CD8-positive, alpha-beta memory T cell (primary cell): ENCODE data around the gene CDHR1. TPM values are rescaled to one million over a fixed set of nuclear protein-coding genes. Genes with fewer than 3 reads are reported as not detected.

Experiments used
- CTCF ChIA-PET: fragments of 350-600 bp; sonication (Branson Sonifier 250); formaldehyde crosslinking; loops from one replicate; lab custom pipeline; 2021; ENCODE audit warnings: antibody characterized with exemption; lab: Charles Lee
- POLR2A ChIA-PET: fragments of 350-600 bp; sonication (Branson Sonifier 250); formaldehyde crosslinking; loops from one replicate; lab custom pipeline; 2021; ENCODE audit warnings: antibody characterized with exemption; lab: Charles Lee
- DNase-seq, 5 donors: peaks; one replicate each; pipeline versions ENCODE4 v3.0.0 to v3.0.0-alpha.2; 2020 to 2022; ENCODE audit warnings: mixed read lengths in 1 of 5
- H3K27ac ChIP-seq: one replicate; pipeline ENCODE4 v1.7.0; 2013; ENCODE audit warnings: low read depth, mild to moderate bottlenecking, low read length, moderate library complexity
- H3K27me3 ChIP-seq: 2 replicates; pipeline ENCODE4 v1.7.0; 2013; ENCODE audit warnings: low read length, mild to moderate bottlenecking; ENCODE audit not compliant: insufficient read depth, poor library complexity, severe bottlenecking
- H3K36me3 ChIP-seq: 2 replicates; pipeline ENCODE4 v1.7.0; 2013; ENCODE audit warnings: mild to moderate bottlenecking, low read length, moderate library complexity; ENCODE audit not compliant: insufficient read depth
- H3K4me1 ChIP-seq: 2 replicates; pipeline ENCODE4 v1.7.0; 2013; ENCODE audit warnings: mild to moderate bottlenecking, low read length, moderate library complexity; ENCODE audit not compliant: insufficient read depth
- H3K4me3 ChIP-seq: 2 replicates; pipeline ENCODE4 v1.7.0; 2013; ENCODE audit warnings: mild to moderate bottlenecking, low read length
- H3K9me3 ChIP-seq: 2 replicates; pipeline ENCODE4 v1.7.0; 2013; ENCODE audit warnings: mild to moderate bottlenecking, low read length
- H3K27ac Mint-ChIP-seq, 8 donors: one replicate each; pipeline ENCODE4 v1.8.0; 2020 to 2021; ENCODE audit warnings: mixed read lengths in 8 of 8, mild to moderate bottlenecking in 6 of 8, inconsistent platforms in 3 of 8, moderate library complexity in 3 of 8
- H3K27me3 Mint-ChIP-seq, 2 donors: one replicate each; pipeline ENCODE4 v1.8.0; 2020 to 2021; ENCODE audit warnings: mixed read lengths in 2 of 2, mild to moderate bottlenecking in 1 of 2, moderate library complexity in 1 of 2
- H3K36me3 Mint-ChIP-seq, 3 donors: one replicate each; pipeline ENCODE4 v1.8.0; 2020 to 2021; ENCODE audit warnings: mixed read lengths in 3 of 3, inconsistent platforms in 1 of 3, mild to moderate bottlenecking in 1 of 3
- H3K4me1 Mint-ChIP-seq, 3 donors: one replicate each; pipeline ENCODE4 v1.8.0; 2020 to 2021; ENCODE audit warnings: mixed read lengths in 3 of 3, inconsistent platforms in 1 of 3, mild to moderate bottlenecking in 1 of 3
- H3K4me3 Mint-ChIP-seq, 7 donors: one replicate each; pipeline ENCODE4 v1.8.0; 2020 to 2021; ENCODE audit warnings: mixed read lengths in 7 of 7, mild to moderate bottlenecking in 6 of 7, moderate library complexity in 4 of 7, inconsistent platforms in 2 of 7
- H3K9me3 Mint-ChIP-seq, 5 donors: one replicate each; pipeline ENCODE4 v1.8.0; 2020 to 2022; ENCODE audit warnings: mixed read lengths in 5 of 5, mild to moderate bottlenecking in 3 of 5, moderate library complexity in 2 of 5, inconsistent platforms in 1 of 5
- polyA plus RNA-seq: library from polyadenylated mRNA; unstranded; fragments of 300-500 nt; fragmentation: Illumina TruSeq; gene quantifications from one replicate; pipeline ENCODE4 v1.2.3, GENCODE V29; 2021
- total RNA-seq, 2 experiments: library from RNA; stranded (reverse); gene quantifications; one replicate each; pipeline ENCODE4 v1.2.3, GENCODE V29; 2021

The CDHR1 gene
- total and polyA plus RNA-seq, 3 experiments from 2014 or later: 1.4 to 1.7 (median 1.4) TPM

DNA sequence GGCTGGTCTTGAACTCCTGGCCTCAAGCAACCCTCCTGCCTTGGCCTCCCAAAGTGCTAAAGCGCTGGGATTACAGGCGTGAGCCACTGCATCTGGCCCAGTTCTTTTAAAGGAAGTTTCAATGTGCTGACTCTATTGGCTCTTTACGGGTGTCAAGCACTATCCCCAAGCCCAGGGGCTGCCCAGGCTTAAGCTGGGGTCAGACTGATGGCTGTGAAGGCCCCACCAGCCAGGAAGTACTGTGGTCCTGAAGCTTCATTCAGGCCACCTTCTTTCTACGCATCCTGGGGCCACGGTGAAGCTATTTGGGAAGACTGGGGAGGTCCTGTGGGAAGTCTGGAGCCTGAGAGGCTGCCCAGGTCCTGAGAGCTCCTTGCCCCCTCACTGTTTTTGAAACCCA is 12.7 kb upstream of the CDHR1 start:
- no peaks in the 10 kb centered on the region for H3K9me3 Mint-ChIP-seq
- peak overlapping the region in 1 of 8 donors; percentile 10 for H3K27ac Mint-ChIP-seq
- no peak overlapping the region for H3K4me3 Mint-ChIP-seq
- POLR2A ChIA-PET: no interaction called here
- H3K36me3 ChIP-seq: no peaks in the 10 kb centered on the region
- no peaks in the 10 kb centered on the region for H3K36me3 Mint-ChIP-seq
- CTCF ChIA-PET: interaction anchor here (0.9 kb wide), 1 partner anchor 35 kb away, joined by 3 read pairs; no protein-coding TSS in a partner anchor
- peaks cover 24% of the 10 kb centered on the region for H3K4me1 ChIP-seq
- peaks cover 7 to 10% (median 10%) of the 10 kb centered on the region in 3 donors for H3K4me1 Mint-ChIP-seq
- no peaks in the 10 kb centered on the region for H3K9me3 ChIP-seq
- H3K27ac ChIP-seq: no peak overlapping the region
- H3K27me3 ChIP-seq: no peaks in the 10 kb centered on the region
- no peaks in the 10 kb centered on the region for H3K27me3 Mint-ChIP-seq
- peak in 1 of 5 donors; percentile 10 for DNase-seq
- no peak overlapping the region for H3K4me3 ChIP-seq

DNA sequence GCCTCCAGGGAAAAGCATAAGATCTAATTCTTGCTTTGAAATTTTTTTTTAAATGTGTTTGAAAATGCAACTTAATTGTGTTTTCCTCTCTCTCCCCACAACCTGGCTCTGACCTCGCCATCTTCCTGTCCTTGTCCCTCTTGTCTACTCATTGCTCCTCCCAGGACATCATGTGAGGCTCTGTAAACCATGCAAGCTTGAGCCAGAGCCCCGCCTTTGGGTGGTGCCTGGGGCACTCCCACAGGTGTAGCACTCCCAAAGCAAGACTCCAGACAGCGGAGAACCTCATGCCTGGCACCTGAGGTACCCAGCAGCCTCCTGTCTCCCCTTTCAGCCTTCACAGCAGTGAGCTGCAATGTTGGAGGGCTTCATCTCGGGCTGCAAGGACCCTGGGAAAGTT is 9.8 kb upstream of the CDHR1 start:
- Mint-ChIP-seq H3K27me3 (no peaks in the 10 kb centered on the region), H3K27ac (peak overlapping the region in 4 of 8 donors; percentile 3 to 91 (median 35)), H3K9me3 (no peaks in the 10 kb centered on the region), H3K4me3 (no peak overlapping the region), H3K4me1 (peaks cover 5 to 7% (median 6%) of the 10 kb centered on the region in 3 donors), H3K36me3 (no peaks in the 10 kb centered on the region)
- POLR2A ChIA-PET: no interaction called here
- Histone ChIP-seq H3K27me3 (no peaks in the 10 kb centered on the region), H3K4me1 (no peaks in the 10 kb centered on the region), H3K27ac (no peak overlapping the region), H3K36me3 (no peaks in the 10 kb centered on the region), H3K9me3 (no peaks in the 10 kb centered on the region), H3K4me3 (no peak overlapping the region)
- CTCF ChIA-PET: interaction anchor here (1.6 to 1.8 kb wide), 2 partner anchors 30 to 36 kb away, joined by 3 to 4 read pairs; no protein-coding TSS in a partner anchor
- no peak for DNase-seq

DNA sequence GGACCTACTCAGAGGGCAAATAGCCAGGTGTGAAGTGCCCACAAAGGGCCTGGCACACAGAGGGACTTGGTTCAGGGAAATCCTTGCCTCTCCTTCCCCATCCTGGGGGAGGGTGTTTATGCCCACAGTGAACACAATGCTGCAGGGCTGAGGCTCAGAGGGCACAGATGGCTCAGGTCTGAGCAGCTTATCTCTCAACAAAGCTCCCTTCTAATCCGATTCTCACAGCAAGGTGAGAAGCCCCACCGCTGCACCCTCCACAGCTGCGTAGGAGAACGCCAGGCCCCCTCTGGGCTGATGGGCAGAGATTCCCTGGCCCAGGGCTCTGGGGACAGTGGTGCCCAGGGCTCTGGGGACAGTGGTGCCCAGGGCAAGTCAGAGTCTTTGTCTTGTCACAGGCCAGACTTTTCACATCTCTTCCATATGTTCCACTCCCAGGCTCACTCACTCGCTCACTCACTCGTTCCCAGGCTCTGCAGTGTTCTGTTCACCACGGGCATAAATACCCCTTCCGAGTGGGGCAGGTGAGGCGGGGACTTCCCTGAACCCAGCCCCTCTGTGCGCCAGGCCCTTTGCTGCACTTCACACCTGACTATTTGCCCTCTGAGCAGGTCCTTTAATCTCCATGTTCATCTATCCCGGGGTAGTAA is 8.7 kb upstream of the CDHR1 start:
- peaks cover 4% of the 10 kb centered on the region for H3K4me1 ChIP-seq
- Mint-ChIP-seq H3K36me3 (no peaks in the 10 kb centered on the region), H3K27ac (peak overlapping the region in 1 of 8 donors; percentile 57), H3K27me3 (no peaks in the 10 kb centered on the region), H3K9me3 (no peaks in the 10 kb centered on the region), H3K4me3 (no peak overlapping the region), H3K4me1 (peaks cover 9 to 12% (median 12%) of the 10 kb centered on the region in 3 donors)
- no peak for DNase-seq
- no peak overlapping the region for H3K27ac ChIP-seq
- H3K9me3 ChIP-seq: no peaks in the 10 kb centered on the region
- H3K4me3 ChIP-seq: no peak overlapping the region
- no peaks in the 10 kb centered on the region for H3K27me3 ChIP-seq
- POLR2A ChIA-PET: no interaction called here
- CTCF ChIA-PET: interaction anchor here (1.6 kb wide), 1 partner anchor 29 kb away, joined by 3 read pairs; no protein-coding TSS in a partner anchor
- H3K36me3 ChIP-seq: no peaks in the 10 kb centered on the region

DNA sequence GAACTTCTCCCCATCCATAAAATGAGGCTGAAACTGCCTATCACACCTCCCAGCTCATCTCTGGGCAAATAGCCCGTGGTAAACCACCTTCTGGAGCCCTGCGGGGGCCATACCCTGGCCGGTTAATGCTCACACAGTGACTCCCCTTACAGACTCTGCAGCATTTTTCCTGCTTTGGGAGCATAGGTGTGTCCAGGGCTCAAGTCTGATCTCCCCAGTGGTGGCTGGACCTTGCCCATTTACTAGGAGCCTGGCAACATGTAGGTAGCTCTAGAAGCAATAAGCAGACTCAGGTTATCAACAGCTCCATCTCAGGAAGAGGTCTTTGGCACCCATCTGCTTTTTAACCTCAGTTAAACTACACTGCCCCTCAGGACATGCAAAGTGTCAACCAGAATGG is 5.5 kb upstream of the CDHR1 start:
- Mint-ChIP-seq H3K9me3 (no peaks in the 10 kb centered on the region), H3K27me3 (no peaks in the 10 kb centered on the region), H3K4me3 (no peak overlapping the region), H3K36me3 (no peaks in the 10 kb centered on the region), H3K4me1 (peaks cover 19 to 28% (median 25%) of the 10 kb centered on the region in 3 donors), H3K27ac (peak overlapping the region in 1 of 8 donors; percentile 17)
- Histone ChIP-seq H3K36me3 (no peaks in the 10 kb centered on the region), H3K4me1 (peaks cover 17% of the 10 kb centered on the region), H3K27ac (no peak overlapping the region), H3K9me3 (no peaks in the 10 kb centered on the region), H3K27me3 (peaks cover 7% of the 10 kb centered on the region), H3K4me3 (no peak overlapping the region)
- ChIA-PET POLR2A (no interaction called here), CTCF (interaction anchor here (1.3 kb wide), 1 partner anchor 41 kb away, joined by 4 read pairs; no protein-coding TSS in a partner anchor)
- no peak for DNase-seq

DNA sequence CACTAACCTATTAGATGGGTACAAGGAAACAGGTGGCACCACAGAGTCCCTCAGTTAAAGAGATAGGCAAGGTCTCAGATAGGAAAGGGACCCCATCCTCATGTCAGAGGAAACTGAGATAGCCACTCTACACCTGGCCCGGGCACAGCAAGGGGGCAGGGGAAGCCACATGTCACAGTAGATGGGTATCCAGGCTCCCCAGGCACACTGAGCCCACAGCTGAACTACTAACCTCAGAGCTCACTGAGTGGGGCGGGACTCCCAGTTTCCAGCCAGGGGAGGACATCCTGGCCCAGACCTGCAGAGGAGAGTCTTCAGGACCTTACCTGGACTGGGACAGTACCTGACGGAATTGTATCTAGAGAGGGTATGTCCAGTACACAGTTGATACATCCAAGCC is 3.7 kb upstream of the CDHR1 start:
- Histone ChIP-seq H3K27ac (no peak overlapping the region), H3K4me3 (no peak overlapping the region), H3K27me3 (peaks cover 19% of the 10 kb centered on the region), H3K36me3 (no peaks in the 10 kb centered on the region), H3K4me1 (peaks cover 28% of the 10 kb centered on the region), H3K9me3 (no peaks in the 10 kb centered on the region)
- Mint-ChIP-seq H3K27ac (peak overlapping the region in 4 of 8 donors; percentile 2 to 81 (median 48)), H3K4me1 (peaks cover 14 to 35% (median 25%) of the 10 kb centered on the region in 3 donors), H3K36me3 (no peaks in the 10 kb centered on the region), H3K4me3 (peak overlapping the region in 3 of 7 donors; percentile 2 to 21 (median 12)), H3K27me3 (peaks cover 0 to 4% of the 10 kb centered on the region in 2 donors), H3K9me3 (no peaks in the 10 kb centered on the region)
- ChIA-PET POLR2A (no interaction called here), CTCF (interaction anchor here (2.1 kb wide), 1 partner anchor 42 kb away, joined by 11 read pairs; no protein-coding TSS in a partner anchor)
- DNase-seq: no peak

DNA sequence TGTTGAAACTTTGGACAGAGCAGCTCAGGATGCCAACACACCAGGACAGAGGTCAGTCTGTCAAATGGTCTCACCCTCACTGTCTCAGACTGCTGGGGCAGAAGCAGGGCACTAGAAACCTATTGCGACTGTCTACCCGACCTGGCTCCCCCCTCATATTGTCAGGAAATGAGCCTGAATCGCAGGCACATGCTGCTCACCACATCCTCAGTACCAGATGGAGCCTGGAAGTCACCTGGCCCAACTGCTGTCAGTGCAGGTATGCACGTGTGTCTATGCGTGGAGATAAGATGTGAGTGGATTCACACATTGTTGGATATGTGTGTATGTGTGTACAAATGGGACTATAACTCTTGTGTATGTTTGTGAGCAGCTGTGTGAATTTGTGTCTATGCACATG is 3.2 kb upstream of the CDHR1 start:
- no peaks in the 10 kb centered on the region for H3K36me3 Mint-ChIP-seq
- ChIA-PET CTCF (interaction anchor here (1.0 to 2.1 kb wide), 2 partner anchors 14 to 43 kb away, joined by 3 to 11 read pairs; no protein-coding TSS in a partner anchor), POLR2A (interaction anchor here (1.0 kb wide), 1 partner anchor 52 kb away, joined by 3 read pairs; the partner anchor contains the start of gene GHITM)
- peaks cover 19% of the 10 kb centered on the region for H3K27me3 ChIP-seq
- H3K36me3 ChIP-seq: no peaks in the 10 kb centered on the region
- peaks cover 28% of the 10 kb centered on the region for H3K4me1 ChIP-seq
- peak; percentile 11 to 60 (median 36) for DNase-seq
- H3K4me1 Mint-ChIP-seq: peaks cover 14 to 37% (median 25%) of the 10 kb centered on the region in 3 donors
- no peaks in the 10 kb centered on the region for H3K9me3 Mint-ChIP-seq
- H3K4me3 Mint-ChIP-seq: peak overlapping the region in 6 of 7 donors; percentile 2 to 33 (median 15)
- no peak overlapping the region for H3K27ac ChIP-seq
- no peaks in the 10 kb centered on the region for H3K9me3 ChIP-seq
- H3K4me3 ChIP-seq: no peak overlapping the region
- peak overlapping the region in 6 of 8 donors; percentile 0 to 81 (median 14) for H3K27ac Mint-ChIP-seq
- H3K27me3 Mint-ChIP-seq: peaks cover 0 to 5% of the 10 kb centered on the region in 2 donors

DNA sequence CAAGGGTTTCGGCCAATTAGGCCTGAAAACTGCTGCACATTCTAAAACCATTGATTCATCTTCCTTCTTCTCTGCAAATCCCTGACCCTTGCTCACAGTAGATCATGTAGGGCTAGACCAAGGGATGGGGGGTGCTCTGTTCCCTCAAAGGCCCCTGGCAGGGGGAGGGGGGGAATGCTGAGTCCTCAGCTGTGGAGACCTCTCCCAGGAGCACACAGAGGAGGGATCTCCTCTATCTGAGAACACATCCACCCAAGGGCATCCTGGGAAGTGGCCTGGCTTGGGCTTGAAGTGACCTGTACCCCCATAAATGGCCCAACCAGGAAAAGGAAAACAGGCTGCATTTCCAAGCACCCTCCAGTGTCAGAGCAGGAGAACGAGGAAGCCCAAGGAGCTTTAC is 1.0 kb upstream of the CDHR1 start:
- Histone ChIP-seq H3K27ac (no peak overlapping the region), H3K36me3 (no peaks in the 10 kb centered on the region), H3K4me3 (no peak overlapping the region), H3K27me3 (peaks cover 19% of the 10 kb centered on the region), H3K4me1 (peaks cover 28% of the 10 kb centered on the region), H3K9me3 (no peaks in the 10 kb centered on the region)
- Mint-ChIP-seq H3K27me3 (peaks cover 5 to 9% of the 10 kb centered on the region in 2 donors), H3K9me3 (no peaks in the 10 kb centered on the region), H3K4me1 (peaks cover 14 to 37% (median 25%) of the 10 kb centered on the region in 3 donors), H3K4me3 (peak overlapping the region in 5 of 7 donors; percentile 24 to 90 (median 46)), H3K36me3 (no peaks in the 10 kb centered on the region), H3K27ac (peak overlapping the region in 2 of 8 donors; percentile 21 to 43)
- no peak for DNase-seq
- ChIA-PET CTCF (interaction anchor here (0.8 to 2.3 kb wide), 2 partner anchors 12 to 46 kb away, joined by 4 to 10 read pairs; no protein-coding TSS in a partner anchor), POLR2A (interaction anchor here (2.3 kb wide), 1 partner anchor 16 kb away, joined by 8 read pairs; no protein-coding TSS in a partner anchor)
